Upper lobe of left lung (tissue), 4 donors: Measurements from ENCODE around the gene ADPRS.

Experiments used
- CTCF ChIP-seq, 6 experiments: fragments of 450-650 bp in 4 of 6; fragments of 200-600 bp in 2 of 6; sonication (generic) in 2 of 6; IDR thresholded peaks; one replicate each; pipeline ENCODE4 v1.5.1; 2016 to 2019; ENCODE audit warnings: antibody characterized with exemption in 6 of 6
- POLR2AphosphoS5 ChIP-seq, 2 donors: sonication (generic); formaldehyde crosslinking; IDR thresholded peaks; one replicate each; pipeline ENCODE4 v1.5.1; 2017; ENCODE audit warnings: antibody characterized with exemption in 2 of 2

DNA sequence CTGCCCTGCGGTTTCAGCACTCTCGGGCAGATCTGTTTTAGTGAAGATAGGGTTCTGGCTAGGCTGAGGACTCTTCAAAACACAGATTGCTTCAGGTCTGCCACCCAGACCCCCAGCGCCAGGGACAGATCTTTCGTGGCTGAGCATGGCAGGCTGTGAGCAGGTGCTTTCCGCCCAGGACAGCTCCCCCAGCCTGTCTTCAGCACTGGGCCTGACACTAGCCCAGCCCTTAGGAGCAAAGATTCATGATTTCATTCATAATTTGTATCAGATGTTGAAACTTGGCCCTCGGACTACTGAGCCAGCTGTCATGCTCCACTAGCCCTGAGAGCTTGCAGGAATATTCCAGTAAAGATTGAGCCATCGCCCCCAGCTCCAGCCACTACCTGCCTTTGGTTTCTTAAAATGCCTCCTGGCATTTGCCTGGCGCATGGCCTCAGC, 5.9 kb downstream of the ADPRS start:
- TF ChIP-seq CTCF (IDR thresholded peaks at IDR 0.05) = no peak
- no peak for TF ChIP-seq POLR2AphosphoS5 (IDR thresholded peaks at IDR 0.05)
